B cell (primary cell): ENCODE data around the gene ADARB2. TPM values are rescaled to one million over a fixed set of nuclear protein-coding genes. Genes with fewer than 3 reads are reported as not detected.

Experiments used
- ATAC-seq: fragments of 200-7000 bp; cut with Tn5 transposase; one replicate; pipeline ENCODE4 v1.10.0; 2021; ENCODE audit warnings: low read depth, mild to moderate bottlenecking, moderate number of reproducible peaks, moderate library complexity
- CTCF ChIA-PET: fragments of 350-600 bp; sonication (Branson Sonifier 250); formaldehyde crosslinking; loops from one replicate; lab custom pipeline; 2021; ENCODE audit warnings: antibody characterized with exemption, inconsistent platforms; lab: Charles Lee
- POLR2A ChIA-PET: fragments of 350-600 bp; sonication (Branson Sonifier 250); formaldehyde crosslinking; loops from one replicate; lab custom pipeline; 2021; ENCODE audit warnings: antibody characterized with exemption; lab: Charles Lee
- DNase-seq: peaks from one replicate; pipeline ENCODE4 v3.0.0; 2013
- H2AFZ ChIP-seq: 2 replicates; pipeline ENCODE4 v1.6.1; 2012; ENCODE audit warnings: mild to moderate bottlenecking, low read depth, low read length; ENCODE audit not compliant: insufficient read depth, poor library complexity, severe bottlenecking
- H3K27ac ChIP-seq, 2 donors: 1 replicate in 1 of 2; 2 replicates in 1 of 2; pipeline ENCODE4 v1.5.1; 2012 to 2013; ENCODE audit warnings: low read length in 2 of 2, mild to moderate bottlenecking in 2 of 2, moderate library complexity in 1 of 2
- H3K27me3 ChIP-seq, 4 experiments: fragments of 200-600 bp in 1 of 4; sonication (generic) in 1 of 4; replicated peaks in 1 of 4; 1 replicate in 2 of 4; 2 replicates in 2 of 4; pipeline versions ENCODE4 v1.6.1 to v1.7.0; 2013 to 2016; ENCODE audit warnings: low read length in 3 of 4, mild to moderate bottlenecking in 2 of 4, mixed read lengths in 1 of 4, moderate library complexity in 1 of 4; ENCODE audit not compliant: insufficient read depth in 4 of 4, control insufficient read depth in 3 of 4; ENCODE audit errors: control extremely low read depth in 1 of 4
- H3K36me3 ChIP-seq, 2 experiments: replicated peaks in 1 of 2; 1 replicate in 1 of 2; 2 replicates in 1 of 2; pipeline versions ENCODE4 v1.6.1 to v1.7.1; 2013; ENCODE audit warnings: low read length in 1 of 2; ENCODE audit not compliant: insufficient read depth in 2 of 2, control insufficient read depth in 1 of 2; ENCODE audit errors: control extremely low read depth in 1 of 2, extremely low read depth in 1 of 2
- H3K4me1 ChIP-seq, 2 donors: fragments of 200-600 bp in 1 of 2; sonication (generic) in 1 of 2; 1 replicate in 1 of 2; 2 replicates in 1 of 2; pipeline versions ENCODE4 v1.5.1 to v1.6.1; 2013 to 2017; ENCODE audit warnings: low read length in 2 of 2; ENCODE audit not compliant: control insufficient read depth in 2 of 2, insufficient read depth in 2 of 2
- H3K4me2 ChIP-seq: replicated peaks from 2 replicates; pipeline ENCODE3; 2012; ENCODE audit warnings: mild to moderate bottlenecking, low read depth, low read length; ENCODE audit not compliant: poor library complexity, severe bottlenecking
- H3K4me3 ChIP-seq, 5 experiments: fragments of 200-600 bp in 1 of 5; sonication (generic) in 1 of 5; 1 replicate in 3 of 5; 2 replicates in 2 of 5; pipeline versions ENCODE4 v1.5.1 to v1.7.0; 2011 to 2016; ENCODE audit warnings: low read length in 4 of 5, mild to moderate bottlenecking in 4 of 5, low read depth in 2 of 5, control low read depth in 1 of 5, moderate library complexity in 1 of 5; ENCODE audit not compliant: insufficient read depth in 1 of 5; ENCODE audit errors: control extremely low read depth in 1 of 5, extremely low read depth in 1 of 5
- H3K79me2 ChIP-seq: fragments of 200-600 bp; sonication (generic); one replicate; pipeline ENCODE4 v1.6.0; 2016; ENCODE audit warnings: low read length; ENCODE audit not compliant: control insufficient read depth, insufficient read depth
- H3K9ac ChIP-seq: fragments of 200-600 bp; sonication (generic); 2 replicates; pipeline ENCODE4 v1.6.1; 2017; ENCODE audit warnings: mild to moderate bottlenecking, low read length, moderate library complexity
- H3K9me3 ChIP-seq, 3 donors: one replicate each; pipeline versions ENCODE4 v1.6.1 to v1.7.1; 2013; ENCODE audit warnings: low read length in 2 of 3; ENCODE audit not compliant: control insufficient read depth in 2 of 3, insufficient read depth in 1 of 3; ENCODE audit errors: control extremely low read depth in 1 of 3
- H4K20me1 ChIP-seq: 2 replicates; pipeline ENCODE4 v1.6.0; 2012; ENCODE audit warnings: mild to moderate bottlenecking, low read length; ENCODE audit not compliant: insufficient read depth, control insufficient read depth, poor library complexity, severe bottlenecking
- H3K27ac Mint-ChIP-seq: one replicate; pipeline ENCODE4 v1.8.0; 2021; ENCODE audit warnings: mixed read lengths
- H3K27me3 Mint-ChIP-seq: one replicate; pipeline ENCODE4 v1.8.0; 2021; ENCODE audit warnings: mixed read lengths
- H3K4me1 Mint-ChIP-seq: one replicate; pipeline ENCODE4 v1.8.0; 2021; ENCODE audit warnings: mixed read lengths
- H3K4me3 Mint-ChIP-seq: one replicate; pipeline ENCODE4 v1.8.0; 2021; ENCODE audit warnings: mixed read lengths
- H3K9me3 Mint-ChIP-seq: one replicate; pipeline ENCODE4 v1.8.0; 2022; ENCODE audit warnings: mixed read lengths; ENCODE audit not compliant: insufficient read depth
- EZH2 ChIP-seq: IDR thresholded peaks from 2 replicates; pipeline ENCODE4 v1.6.1; 2012; ENCODE audit warnings: borderline replicate concordance, low read depth, mild to moderate bottlenecking, moderate library complexity, low read length; ENCODE audit not compliant: insufficient read depth, poor library complexity, severe bottlenecking
- WGBS: methylation state at CpG from one replicate; pipeline ENCODE4 v1.1.5; 2013; ENCODE audit warnings: missing lambda C conversion rate; ENCODE audit not compliant: insufficient coverage; 5-methylcytosine and 5-hydroxymethylcytosine counted together
- intact Hi-C: fragments of 100-400 bp; cut with micrococcal nuclease; formaldehyde crosslinking; loops from one replicate; pipeline ENCODE4 v1.10.0; 2022
- polyA plus RNA-seq: library from polyadenylated mRNA; depleted of rRNA; stranded (reverse); fragments of >200 nt; gene quantifications from 2 replicates; pipeline ENCODE4 v1.2.3, GENCODE V29; 2012
- total RNA-seq, 2 donors: library from RNA; stranded (reverse); fragments of 120-200 nt in 1 of 2; gene quantifications; 1 replicate in 1 of 2; 2 replicates in 1 of 2; pipeline versions ENCODE4 v1.2.3 to v1.2.4, GENCODE V29; 2013 to 2022
- TF ChIP-seq, protein P1 (sequence below): fragments of 200-600 bp; IDR thresholded peaks from one replicate; pipeline ENCODE4 v1.8.0; 2022; ENCODE audit warnings: antibody characterized with exemption, mild to moderate bottlenecking

Gene ADARB2
- total and polyA plus RNA-seq, 2 donors (not counting 1 experiment from before 2014, with no cell fraction given), result 0.13 to 0.96 TPM

DNA sequence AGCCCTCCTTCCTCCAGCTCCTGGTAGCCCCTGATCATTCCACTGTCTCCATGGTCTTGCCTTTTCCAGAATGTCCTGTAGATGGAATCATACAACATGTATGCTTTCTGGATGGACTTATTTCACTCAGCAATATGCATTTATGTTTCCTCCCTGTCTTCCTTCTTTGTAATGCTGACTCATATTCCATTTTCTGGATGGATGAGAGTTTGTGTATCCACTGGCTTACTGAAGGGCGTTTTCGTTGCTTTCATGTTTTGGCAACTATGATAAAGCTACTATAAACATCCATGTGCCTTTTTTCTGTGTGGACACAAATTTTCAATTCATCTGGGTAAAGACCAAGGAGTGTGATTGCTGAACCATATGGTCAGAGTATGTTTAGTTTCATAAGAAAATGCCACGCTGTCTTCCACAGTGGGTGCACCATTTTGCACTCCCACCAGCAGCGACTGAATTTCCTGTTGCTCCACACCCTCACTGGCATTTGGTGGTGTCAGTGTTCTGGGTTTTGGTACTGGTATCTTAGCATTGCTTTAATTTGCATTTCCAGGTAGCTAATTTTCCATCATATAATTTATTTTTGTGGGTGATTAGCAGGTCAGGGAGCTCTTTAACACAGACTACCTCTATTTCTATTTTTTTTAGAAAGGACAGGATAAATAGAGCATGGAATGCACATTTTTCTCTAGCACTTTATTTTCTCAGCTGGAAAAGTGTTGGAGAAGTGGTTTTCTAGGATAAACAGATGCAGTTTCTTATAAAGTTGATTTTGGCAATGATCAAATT, 429.0 kb downstream of the ADARB2 start:
- CTCF ChIA-PET, result no interaction called here
- Histone ChIP-seq H3K27me3 (no peaks in the 10 kb centered on the region), H3K4me1 (no peaks in the 10 kb centered on the region), H3K9me3 (no peaks in the 10 kb centered on the region), H3K36me3 (no peaks in the 10 kb centered on the region), H3K4me3 (no peak overlapping the region), H3K79me2 (no peaks in the 10 kb centered on the region), H3K4me2 (no peak overlapping the region), H3K9ac (no peak overlapping the region), H2AFZ (no peak overlapping the region), H3K27ac (no peak overlapping the region), H4K20me1 (no peaks in the 10 kb centered on the region)
- Mint-ChIP-seq H3K4me1 (no peaks in the 10 kb centered on the region), H3K27me3 (peaks cover 9% of the 10 kb centered on the region), H3K4me3 (no peak overlapping the region), H3K9me3 (no peaks in the 10 kb centered on the region), H3K27ac (no peak overlapping the region)
- TF ChIP-seq EZH2, result no peak
- intact Hi-C loops, result no loop called here
- no peak for ATAC-seq
- no peak for DNase-seq
- POLR2A ChIA-PET, result no interaction called here
- WGBS, result no CpG with 5 or more reads among the region's 4 CpGs

DNA sequence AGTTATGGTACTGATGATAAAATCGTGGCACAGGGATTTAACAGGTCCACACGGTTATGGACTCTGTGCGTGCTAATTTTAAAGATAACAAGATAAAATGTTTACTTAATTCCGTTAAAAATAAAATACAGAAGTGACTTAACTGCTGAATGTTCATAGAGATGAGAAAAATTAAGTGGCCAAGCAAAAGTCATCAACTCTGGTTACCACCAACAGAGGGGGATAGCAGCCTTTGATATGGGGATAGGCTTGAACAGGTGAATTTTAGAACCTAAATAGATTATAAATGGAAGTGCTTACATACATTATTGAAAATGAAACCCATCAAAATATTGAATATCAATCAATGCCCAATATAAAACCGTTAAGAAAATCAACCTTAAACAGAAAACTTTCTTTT, 436.2 kb downstream of the ADARB2 start:
- Mint-ChIP-seq H3K4me3 (no peak overlapping the region), H3K4me1 (no peaks in the 10 kb centered on the region), H3K9me3 (no peaks in the 10 kb centered on the region), H3K27me3 (peaks cover 29% of the 10 kb centered on the region), H3K27ac (no peak overlapping the region)
- TF ChIP-seq, protein P1, sequence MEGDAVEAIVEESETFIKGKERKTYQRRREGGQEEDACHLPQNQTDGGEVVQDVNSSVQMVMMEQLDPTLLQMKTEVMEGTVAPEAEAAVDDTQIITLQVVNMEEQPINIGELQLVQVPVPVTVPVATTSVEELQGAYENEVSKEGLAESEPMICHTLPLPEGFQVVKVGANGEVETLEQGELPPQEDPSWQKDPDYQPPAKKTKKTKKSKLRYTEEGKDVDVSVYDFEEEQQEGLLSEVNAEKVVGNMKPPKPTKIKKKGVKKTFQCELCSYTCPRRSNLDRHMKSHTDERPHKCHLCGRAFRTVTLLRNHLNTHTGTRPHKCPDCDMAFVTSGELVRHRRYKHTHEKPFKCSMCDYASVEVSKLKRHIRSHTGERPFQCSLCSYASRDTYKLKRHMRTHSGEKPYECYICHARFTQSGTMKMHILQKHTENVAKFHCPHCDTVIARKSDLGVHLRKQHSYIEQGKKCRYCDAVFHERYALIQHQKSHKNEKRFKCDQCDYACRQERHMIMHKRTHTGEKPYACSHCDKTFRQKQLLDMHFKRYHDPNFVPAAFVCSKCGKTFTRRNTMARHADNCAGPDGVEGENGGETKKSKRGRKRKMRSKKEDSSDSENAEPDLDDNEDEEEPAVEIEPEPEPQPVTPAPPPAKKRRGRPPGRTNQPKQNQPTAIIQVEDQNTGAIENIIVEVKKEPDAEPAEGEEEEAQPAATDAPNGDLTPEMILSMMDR, result no peak
- no peak for TF ChIP-seq EZH2
- H3K4me2 ChIP-seq, result no peak overlapping the region
- no peak for DNase-seq
- no peaks in the 10 kb centered on the region for H3K36me3 ChIP-seq
- no peaks in the 10 kb centered on the region for H3K4me1 ChIP-seq
- H3K9ac ChIP-seq, result no peak overlapping the region
- H3K9me3 ChIP-seq, result no peaks in the 10 kb centered on the region
- H3K4me3 ChIP-seq, result no peak overlapping the region
- no CpG with 5 or more reads among the region's 5 CpGs for WGBS
- no peaks in the 10 kb centered on the region for H3K79me2 ChIP-seq
- no peak overlapping the region for H3K27ac ChIP-seq
- no peak overlapping the region for H2AFZ ChIP-seq
- peaks cover 0 to 10% (median 0%) of the 10 kb centered on the region in 4 experiments for H3K27me3 ChIP-seq
- intact Hi-C loops, result no loop called here
- no peak for ATAC-seq
- ChIA-PET CTCF (no interaction called here), POLR2A (no interaction called here)
- no peaks in the 10 kb centered on the region for H4K20me1 ChIP-seq
